GM21786 (cell line): Measurements from ENCODE around the gene UFL1.

ENCODE experiments used
- ATAC-seq: cut with Tn5 transposase; IDR thresholded peaks from one replicate; pipeline ENCODE4 v1.9.1; 2021; ENCODE audit not compliant: unreplicated experiment

The UFL1 gene

GRCh38 chr6:96570053-96570452, 48.4 kb downstream of the UFL1 start:
- no peak for ATAC-seq

GRCh38 chr6:96571551-96571950, 49.9 kb downstream of the UFL1 start:
- ATAC-seq, result no peak

- no peak for ATAC-seq
Observed at GRCh38 chr6:96575359-96575758, 53.8 kb downstream of the UFL1 start.

GRCh38 chr6:96576221-96576620, 54.6 kb downstream of the UFL1 start:
- no peak for ATAC-seq

GRCh38 chr6:96582021-96582420, 60.4 kb downstream of the UFL1 start:
- ATAC-seq, result no peak

- ATAC-seq, result no peak
Observed at GRCh38 chr6:96582436-96582835, 60.8 kb downstream of the UFL1 start.

GRCh38 chr6:96604420-96604819, 82.8 kb downstream of the UFL1 start:
- no peak for ATAC-seq
